BJ (cell line): Measurements from ENCODE around the gene ZNF546. TPM values are rescaled to one million over a fixed set of nuclear protein-coding genes. Genes with fewer than 3 reads are reported as not detected.
A peak's percentile ranks its signal among the peaks of the same experiment; 100 is the strongest.

ENCODE experiments used
- CTCF ChIA-PET: fragments of 350-600 bp; formaldehyde crosslinking; extraction: SDS; loops from one replicate; lab custom pipeline; 2021; ENCODE audit warnings: antibody characterized with exemption, inconsistent platforms; lab: Yijun Ruan, JAX
- POLR2A ChIA-PET: fragments of 300-600 bp; sonication (Branson Sonifier 250); formaldehyde crosslinking; extraction: SDS; loops from one replicate; lab custom pipeline; 2021; ENCODE audit warnings: antibody characterized with exemption; lab: Charles Lee
- DNase-seq: peaks from one replicate; pipeline ENCODE4 v3.0.0-alpha.2; 2011; ENCODE audit warnings: low read depth
- H3K27me3 ChIP-seq: 2 replicates; pipeline ENCODE4 v1.6.0; 2011; ENCODE audit warnings: low read length; ENCODE audit not compliant: control insufficient read depth, insufficient read depth
- H3K36me3 ChIP-seq: 2 replicates; pipeline ENCODE4 v1.5.1; 2011; ENCODE audit warnings: low read length; ENCODE audit not compliant: control insufficient read depth, insufficient read depth
- H3K4me3 ChIP-seq: 2 replicates; pipeline ENCODE4 v1.5.1; 2011; ENCODE audit warnings: low read depth, mild to moderate bottlenecking, control low read depth, low read length
- CTCF ChIP-seq: IDR thresholded peaks from 2 replicates; pipeline ENCODE4 v1.5.1; 2011; ENCODE audit warnings: low read depth, mild to moderate bottlenecking, control low read depth, inconsistent platforms, low read length, moderate library complexity; ENCODE audit not compliant: insufficient read depth
- polyA plus RNA-seq: library from polyadenylated mRNA; depleted of rRNA; stranded (reverse); fragments of >200 nt; gene quantifications from 2 replicates; pipeline ENCODE4 v1.2.3, GENCODE V29; 2011

ZNF546 gene
- polyA plus RNA-seq, 1 experiment: 1.4 TPM

DNA sequence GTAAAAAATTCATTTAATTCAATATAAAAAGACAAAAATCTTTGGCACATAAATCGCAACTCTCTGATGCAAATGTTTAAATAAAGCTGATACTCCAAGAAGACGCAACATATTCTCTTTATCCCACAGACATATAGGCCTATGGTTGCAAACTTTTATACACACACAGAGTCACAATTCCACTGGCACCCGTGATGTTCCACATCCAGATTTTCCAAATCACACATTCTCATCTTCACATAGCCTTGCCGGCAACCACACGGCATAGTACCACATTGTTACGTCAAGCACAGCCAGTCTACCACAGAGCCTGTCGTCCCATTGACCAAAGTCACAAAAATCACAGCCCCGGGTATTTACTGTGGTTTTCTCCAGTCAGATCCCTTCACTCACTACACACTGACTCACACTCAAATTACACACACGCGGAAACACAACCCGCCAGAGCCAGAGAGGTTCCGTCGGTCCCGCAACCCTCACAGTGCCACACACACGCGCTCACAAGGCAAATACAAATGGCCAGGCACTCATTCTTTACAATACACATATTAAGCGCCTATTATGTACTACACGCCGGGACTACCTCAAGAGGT lies 546 bp upstream of the ZNF546 start:
- TF ChIP-seq CTCF: no peak
- CTCF ChIA-PET: interaction anchor here (0.8 to 1.3 kb wide), 2 partner anchors 13 to 26 kb away, joined by 3 to 4 read pairs; partner anchors contain the start of gene PSMC4
- Histone ChIP-seq H3K27me3 (no peaks in the 10 kb centered on the region), H3K4me3 (peak overlapping the region; percentile 73), H3K36me3 (no peaks in the 10 kb centered on the region)
- DNase-seq: peak; percentile 14
- POLR2A ChIA-PET: no interaction called here

DNA sequence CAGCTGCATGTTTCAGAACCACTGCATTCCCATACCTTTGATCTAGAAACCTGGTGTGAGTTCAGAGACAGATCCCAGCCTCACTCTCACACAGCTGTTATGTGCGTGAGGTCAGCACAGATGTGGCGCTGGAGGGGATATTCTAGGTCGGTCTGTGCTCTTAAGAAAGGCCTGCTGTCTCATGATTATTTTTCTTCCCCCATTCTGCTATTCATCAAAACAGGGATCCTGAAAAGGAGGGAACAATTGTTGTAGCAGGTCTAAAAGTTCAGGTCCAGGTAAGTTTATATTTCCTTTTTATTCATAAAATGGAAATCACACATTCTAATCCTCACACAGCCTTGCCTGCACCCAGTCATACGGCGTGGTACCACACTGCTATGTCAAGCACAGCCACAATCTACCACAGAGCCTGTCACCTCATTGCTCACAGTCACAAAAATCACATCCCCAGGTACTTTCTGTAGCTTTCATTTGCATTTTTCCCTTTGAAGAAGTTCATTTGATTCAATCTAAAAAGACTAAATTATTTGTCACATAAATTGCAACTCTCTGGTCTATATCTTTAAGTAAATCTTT lies 867 bp downstream of the ZNF546 start:
- no peak for DNase-seq
- H3K4me3 ChIP-seq: peak overlapping the region; percentile 73
- TF ChIP-seq CTCF: no peak
- POLR2A ChIA-PET: no interaction called here
- H3K27me3 ChIP-seq: no peaks in the 10 kb centered on the region
- CTCF ChIA-PET: no interaction called here
- no peaks in the 10 kb centered on the region for H3K36me3 ChIP-seq

GRCh38 chr19:39998501-39998900 lies 1.6 kb downstream of the ZNF546 start:
- TF ChIP-seq CTCF: no peak

GRCh38 chr19:40005691-40006272 lies 8.9 kb downstream of the ZNF546 start:
- Histone ChIP-seq H3K4me3 (no peak overlapping the region), H3K27me3 (no peaks in the 10 kb centered on the region), H3K36me3 (peaks cover 4% of the 10 kb centered on the region; the same call in 1 of the 2 replicates)
- POLR2A ChIA-PET: no interaction called here
- CTCF ChIA-PET: no interaction called here
- TF ChIP-seq CTCF: no peak
- DNase-seq: no peak

More at GRCh38 chr19:39998501-39998900, 1.6 kb downstream of the ZNF546 start:
- Histone ChIP-seq H3K27me3 (no peaks in the 10 kb centered on the region), H3K36me3 (no peaks in the 10 kb centered on the region), H3K4me3 (no peak overlapping the region)
- DNase-seq: no peak
- CTCF ChIA-PET: no interaction called here
- POLR2A ChIA-PET: no interaction called here

GRCh38 chr19:40006273-40006691 lies 9.4 kb downstream of the ZNF546 start:
- H3K36me3 ChIP-seq: peaks cover 4% of the 10 kb centered on the region; the same call in 1 of the 2 replicates
- POLR2A ChIA-PET: no interaction called here
- CTCF ChIA-PET: no interaction called here
- no peak for DNase-seq
- H3K27me3 ChIP-seq: no peaks in the 10 kb centered on the region
- TF ChIP-seq CTCF: no peak
- H3K4me3 ChIP-seq: no peak overlapping the region
